Suppressor macrophage treated with lipopolysaccharide for 4 hours (primary cell): Measurements from ENCODE around the gene PRPF40B.
"Not testable (repeated sequence)": the region's sequence is repeated elsewhere in the genome, so short reads cannot be mapped to it uniquely, and the experiment has no call there.

ENCODE experiments used
- DNase-seq: peaks from one replicate; pipeline ENCODE4 v3.0.0-alpha.2; 2020

PRPF40B gene

DNA sequence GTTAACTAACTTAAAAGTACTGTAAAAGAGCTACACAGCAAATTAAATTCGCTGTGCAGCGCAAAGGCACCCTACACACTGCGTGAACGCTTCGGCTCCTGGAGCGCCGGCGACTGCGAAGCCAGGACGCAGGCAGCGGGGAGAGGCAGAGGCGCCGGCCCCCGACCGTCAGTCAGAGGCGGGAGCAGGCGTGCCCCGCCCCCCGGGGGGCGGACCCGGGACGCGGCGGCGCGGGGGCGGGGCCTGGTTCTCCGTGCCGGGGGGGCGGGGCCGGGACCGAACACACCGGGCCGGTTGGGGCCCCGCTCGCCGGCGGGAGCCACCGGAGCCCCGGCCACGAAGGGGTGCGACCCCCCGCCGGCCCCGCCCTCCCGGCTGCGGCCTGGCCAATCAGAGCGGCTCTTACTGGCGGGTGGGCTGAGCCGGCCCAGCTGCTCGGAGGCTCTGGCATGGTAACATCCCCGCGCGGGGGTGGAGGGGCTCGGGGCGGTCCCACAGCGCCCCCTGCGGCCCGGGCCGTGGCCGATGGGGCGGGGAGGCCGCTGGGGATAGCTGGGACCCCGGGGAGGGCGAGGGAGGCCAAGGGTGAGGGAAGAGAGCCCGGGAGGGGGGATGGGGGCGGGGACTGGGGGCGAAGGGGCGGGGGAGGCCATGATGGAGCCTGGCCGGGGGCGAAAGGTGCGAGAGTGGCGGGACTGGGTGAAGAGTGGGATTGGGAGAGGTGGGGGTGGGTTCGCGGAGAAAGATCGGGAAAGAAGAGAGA, at the start of gene PRPF40B:
PRPF40B (plus strand) TSS at position 420 of the 763 bp plus-strand sequence; CDS start at position 450, 30 bp downstream.
- peak; percentile 88 for DNase-seq

DNA sequence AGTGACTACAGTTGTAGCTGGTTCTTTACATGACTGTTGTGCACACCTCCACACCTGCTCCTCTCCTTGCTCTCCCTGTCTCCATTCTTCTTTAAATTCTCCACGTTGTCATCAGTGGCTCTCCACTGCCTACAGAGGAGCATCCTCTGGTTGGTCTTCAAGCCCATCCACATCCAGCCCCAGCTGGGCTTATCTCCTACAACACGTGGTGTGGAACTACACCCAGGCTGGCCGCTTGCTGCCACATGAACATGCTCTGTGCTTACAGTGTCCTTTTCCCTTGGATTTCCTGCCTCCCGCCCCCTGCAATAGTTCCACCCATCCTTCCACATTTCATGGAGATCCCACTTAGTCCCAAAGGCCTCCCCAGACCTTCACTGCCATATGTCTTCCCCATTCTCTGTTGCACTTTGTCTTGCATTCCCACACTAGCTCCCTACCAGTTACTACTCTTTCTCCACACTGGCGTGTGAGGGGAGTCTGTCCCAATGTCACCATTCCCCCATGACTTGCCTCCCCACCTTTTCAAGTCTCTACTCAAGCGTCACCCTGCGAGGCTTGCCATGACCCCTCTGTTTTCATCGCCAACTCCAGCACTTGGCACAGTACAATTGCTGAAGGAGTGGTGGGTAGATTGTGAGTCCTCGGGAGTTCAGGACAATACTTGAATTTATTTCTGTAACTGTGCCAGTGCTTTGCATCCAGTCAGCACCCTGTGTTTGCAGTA, 45.6 kb upstream of the PRPF40B start:
- no peak for DNase-seq

DNA sequence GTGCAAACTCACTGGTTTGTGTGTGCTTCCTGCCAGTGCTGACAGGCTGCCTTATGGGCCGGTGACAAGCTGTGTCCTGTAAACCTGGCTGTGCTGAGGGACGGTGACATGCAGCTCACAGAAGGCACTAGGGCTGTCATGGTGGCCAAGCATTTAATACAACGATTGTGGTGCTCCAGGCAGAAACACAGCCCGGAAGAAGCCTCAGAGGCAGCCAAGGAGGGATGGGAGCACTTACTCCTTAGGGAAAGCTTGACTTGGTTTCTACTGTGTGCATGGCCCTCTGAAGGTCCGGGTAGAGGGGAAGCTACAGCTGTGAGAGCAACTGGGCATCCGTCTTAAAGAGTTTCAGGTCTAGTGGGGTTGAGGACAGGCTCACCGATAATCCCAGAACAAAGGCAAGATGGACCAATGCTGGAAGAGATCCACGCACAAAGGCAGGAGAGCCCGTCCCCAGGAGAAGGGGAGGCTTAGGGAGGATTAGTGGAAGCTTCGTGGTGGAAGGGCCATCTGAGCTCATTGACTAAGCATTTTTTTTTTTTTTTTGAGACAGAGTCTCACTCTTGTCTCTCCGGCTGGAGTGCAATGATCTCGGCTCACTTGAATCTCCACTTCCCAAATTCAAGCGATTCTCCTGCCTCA, 44.8 kb upstream of the PRPF40B start:
- no peak for DNase-seq

DNA sequence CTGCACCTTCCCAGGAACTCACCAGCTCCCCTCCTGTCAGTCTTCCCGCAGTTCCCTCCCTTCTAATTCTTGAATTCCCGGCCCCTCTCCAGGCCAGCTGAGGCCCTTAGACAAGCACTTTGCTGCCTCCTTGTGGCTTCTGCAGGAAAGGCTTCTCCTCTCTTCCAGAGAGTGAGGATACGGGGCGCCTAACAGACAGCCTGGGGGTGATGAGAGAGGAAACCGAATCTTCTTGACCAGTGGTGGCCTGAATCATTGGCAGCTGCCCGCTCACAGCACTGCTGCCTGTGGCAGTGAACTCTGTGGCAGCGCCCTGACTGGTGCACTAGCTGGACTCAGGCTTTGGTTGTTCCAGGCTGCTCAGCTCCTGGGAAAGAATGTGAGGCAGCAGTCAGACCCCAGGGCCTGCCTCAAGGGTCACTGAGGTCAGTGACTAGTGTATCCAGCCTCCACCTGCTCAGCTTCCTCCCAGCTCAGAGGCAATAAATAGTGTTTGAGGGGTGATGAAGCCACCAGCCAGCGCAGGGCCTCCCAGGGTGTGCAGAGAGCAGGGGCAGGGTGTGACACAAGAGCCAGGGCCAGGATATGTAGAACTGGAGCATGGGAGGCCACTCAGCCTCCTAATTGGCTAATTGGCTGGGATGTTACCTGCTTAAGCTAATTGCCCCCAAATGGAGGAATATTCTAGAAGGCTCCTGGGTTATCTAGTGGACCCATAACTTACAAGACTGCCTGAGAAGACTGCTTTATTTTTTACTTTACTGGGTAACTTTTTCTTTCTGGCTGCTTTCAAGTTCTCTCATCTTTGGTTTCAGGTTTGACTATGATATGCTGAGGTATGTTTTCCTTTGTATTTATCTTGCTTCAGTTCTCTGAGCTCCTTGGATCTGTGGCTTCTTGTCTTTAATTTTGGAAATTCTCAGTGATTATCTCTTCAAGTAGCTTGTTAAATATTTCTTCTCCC, 42.5 kb upstream of the PRPF40B start:
- DNase-seq = peak; percentile 71

DNA sequence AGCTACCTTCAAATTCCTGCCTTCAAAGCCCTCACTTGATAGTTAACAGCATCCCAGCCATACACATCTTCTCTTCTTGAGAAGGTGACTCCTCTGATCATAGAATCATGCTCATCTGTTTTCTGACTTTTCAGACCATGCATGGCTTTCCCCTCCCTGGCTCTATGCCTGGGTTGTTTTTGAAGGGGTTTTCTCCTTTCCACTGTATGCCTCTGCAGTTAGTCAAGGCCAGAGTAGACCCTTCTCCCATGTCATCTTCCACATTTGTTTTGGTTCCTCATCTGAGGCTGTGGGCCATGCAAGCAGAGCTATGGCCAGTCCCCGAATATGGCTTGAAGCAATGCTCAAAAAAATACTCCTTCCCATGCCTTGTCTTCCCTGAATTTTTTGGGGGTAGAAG, 41.2 kb upstream of the PRPF40B start:
- DNase-seq = no peak

DNA sequence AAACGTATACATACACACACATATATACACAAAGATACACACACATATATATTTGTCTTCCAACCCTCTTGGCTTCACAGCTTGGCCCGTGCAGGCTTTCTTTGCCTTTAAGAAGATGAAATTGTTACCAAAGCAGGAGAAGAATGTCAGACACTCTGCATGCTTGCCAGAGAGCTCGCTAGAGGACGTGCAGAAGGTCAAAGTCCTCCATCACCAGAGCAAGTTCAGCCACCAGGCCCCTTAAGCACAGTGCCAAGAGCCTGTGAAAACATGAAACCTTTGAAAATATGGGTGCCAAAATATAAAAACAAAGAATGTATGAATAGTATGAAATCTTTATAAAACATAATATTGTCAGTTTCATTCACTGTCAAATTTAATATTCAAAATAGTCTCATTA, 40.5 kb upstream of the PRPF40B start:
- no peak for DNase-seq

DNA sequence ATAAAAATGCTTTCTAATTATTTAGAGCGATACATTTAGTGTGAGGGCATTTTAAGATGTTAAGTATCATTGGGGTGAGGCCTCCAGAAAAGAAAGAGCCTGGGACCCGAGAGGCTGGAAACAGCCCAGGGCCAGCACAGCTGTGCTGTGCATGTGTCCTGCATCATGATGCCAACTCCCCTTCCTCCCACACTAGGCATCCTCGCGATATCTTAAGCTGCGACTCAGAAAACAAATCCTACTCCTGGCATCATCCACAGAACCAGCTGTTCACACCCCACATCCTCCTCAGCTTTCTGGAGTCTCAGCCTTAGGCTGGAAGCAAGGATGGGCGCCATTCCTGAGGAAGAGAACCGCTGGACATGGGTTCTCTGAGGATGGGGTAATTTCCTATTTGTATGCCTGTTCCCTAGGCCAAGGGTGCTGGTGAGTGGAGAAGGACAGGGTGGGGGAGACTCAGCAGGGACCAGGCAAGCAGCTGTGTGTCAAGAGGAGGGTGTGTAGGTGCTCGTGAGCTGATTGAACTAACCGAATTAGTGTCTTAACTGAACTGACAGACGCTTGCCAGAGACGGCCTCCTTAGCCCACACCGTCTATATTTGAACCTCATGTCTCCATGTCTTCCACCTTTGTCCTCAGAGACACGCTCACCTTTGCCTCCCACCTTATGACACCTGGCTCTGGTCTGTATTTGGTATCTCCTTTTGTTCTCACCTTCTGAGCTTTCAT, 39.8 kb upstream of the PRPF40B start:
- DNase-seq = no peak

DNA sequence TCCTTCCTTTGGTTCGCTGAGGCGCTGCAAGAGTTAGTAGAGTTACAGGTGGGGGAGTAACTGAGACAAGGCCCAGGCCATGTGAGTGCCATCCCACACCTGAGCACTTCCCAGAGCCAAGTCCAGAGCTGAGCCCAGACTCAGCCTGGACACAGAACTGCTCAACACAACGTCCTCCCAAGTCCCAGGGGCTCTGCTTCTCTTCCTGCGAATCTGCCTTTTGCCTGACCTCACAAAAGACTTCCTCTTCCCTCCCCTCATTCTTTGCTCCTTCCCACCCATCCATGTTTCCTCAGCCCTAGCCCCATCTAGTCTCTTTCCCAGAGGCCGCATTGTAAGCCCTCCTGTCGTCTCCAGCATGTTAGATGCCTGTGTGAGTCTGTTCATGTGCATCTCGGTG, 38.8 kb upstream of the PRPF40B start:
- DNase-seq = no peak

DNA sequence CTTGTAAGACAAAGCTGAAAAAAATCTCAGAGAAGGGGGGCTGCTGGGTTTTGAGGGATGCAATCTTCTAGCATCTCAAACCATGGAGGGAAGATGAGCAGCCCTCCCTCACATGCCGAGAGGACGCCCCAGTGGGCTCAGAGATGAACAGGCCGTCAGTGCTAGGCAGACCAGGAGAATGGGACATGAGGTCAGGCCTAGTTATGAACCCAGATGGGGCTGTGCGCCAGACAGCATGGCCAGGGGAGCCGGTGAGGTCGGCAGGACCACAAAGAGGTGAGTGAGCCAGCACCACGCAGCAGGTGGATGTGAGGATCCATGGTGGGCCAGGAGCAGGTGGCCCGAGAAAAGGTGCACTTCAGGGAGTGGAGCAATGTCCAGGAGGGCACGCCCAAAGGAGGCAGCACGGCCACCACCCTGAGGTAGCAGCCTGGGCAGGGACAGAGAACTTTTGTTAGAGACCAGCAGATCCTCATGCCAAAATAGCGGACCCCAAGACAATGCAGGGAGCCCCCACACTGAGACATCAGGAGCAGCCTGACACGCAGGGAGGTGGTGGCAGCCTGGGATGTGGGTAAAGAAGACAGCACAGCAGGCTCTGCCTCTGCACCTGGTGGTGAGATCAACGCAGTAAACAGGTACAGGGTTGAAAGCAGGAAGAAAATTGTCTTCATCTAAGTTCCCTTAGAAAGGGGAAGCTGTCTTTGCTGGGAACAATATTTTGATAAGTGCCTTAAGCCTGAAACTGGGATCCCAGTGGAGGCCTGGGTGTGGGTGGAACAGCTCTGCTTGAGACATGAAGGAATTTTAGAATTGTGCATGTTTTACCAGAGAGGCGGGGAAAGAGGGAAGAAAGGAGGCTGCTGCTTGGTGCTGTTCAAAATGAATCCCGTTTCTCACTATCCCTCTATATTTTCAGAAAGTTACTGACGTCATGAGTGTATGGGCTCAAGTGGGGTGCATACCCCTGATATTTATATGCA, 37.6 kb upstream of the PRPF40B start:
- DNase-seq = no peak

DNA sequence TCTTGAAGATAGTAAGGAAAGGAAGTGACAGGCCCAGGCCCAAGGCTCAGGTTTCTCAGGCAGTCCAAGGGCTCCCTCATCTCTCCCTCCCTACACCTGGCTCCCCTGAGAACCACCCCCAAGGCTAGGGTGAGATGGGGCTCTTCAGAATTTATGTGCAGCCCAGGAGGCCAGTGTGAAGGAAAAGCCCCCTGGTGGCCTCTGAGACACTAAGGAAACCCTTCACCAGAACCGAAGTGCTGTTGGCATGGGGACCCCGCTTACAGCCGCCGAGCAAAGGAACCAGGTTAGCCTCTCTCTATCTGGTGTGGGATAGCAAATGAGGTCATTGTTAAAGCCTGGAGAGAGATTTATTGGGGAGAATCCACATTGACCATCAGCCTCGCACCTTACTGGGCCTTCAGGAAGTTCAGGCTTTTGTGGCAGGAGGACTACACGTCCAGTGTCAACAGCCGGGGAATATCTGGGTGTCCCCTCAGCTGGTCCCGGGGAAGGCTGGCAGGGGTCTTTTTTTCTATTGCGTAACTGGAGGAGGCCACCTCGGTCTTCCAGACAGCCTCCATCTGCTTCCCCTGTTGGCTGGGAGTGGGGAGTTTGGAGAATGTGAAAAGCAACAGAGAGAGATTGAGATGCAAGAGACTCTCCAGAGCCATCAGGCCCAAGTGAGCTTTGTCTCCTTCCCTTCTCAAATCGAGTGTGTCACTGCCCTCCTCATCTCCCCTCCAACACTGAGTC, 36.0 kb upstream of the PRPF40B start:
- DNase-seq = no peak

DNA sequence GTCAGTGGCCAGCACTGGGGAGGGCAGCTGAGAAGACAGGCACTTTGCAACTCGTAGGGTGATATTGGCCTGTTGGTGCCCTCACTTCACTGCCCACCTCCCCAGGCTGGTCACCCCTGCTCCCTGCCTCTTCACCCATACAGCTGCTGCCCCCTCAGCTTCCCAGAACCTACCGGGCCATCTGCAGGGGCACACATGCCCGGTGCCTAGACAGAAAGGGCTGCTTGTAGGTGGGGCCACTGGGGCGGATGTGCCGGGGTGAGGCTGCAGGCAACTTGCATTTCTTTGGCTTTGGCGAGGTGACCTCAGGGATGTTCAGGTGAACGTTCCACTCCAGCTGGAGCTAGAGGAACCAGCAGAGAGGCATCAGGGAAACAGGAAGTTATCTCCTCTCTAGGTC, 35.1 kb upstream of the PRPF40B start:
- no peak for DNase-seq

DNA sequence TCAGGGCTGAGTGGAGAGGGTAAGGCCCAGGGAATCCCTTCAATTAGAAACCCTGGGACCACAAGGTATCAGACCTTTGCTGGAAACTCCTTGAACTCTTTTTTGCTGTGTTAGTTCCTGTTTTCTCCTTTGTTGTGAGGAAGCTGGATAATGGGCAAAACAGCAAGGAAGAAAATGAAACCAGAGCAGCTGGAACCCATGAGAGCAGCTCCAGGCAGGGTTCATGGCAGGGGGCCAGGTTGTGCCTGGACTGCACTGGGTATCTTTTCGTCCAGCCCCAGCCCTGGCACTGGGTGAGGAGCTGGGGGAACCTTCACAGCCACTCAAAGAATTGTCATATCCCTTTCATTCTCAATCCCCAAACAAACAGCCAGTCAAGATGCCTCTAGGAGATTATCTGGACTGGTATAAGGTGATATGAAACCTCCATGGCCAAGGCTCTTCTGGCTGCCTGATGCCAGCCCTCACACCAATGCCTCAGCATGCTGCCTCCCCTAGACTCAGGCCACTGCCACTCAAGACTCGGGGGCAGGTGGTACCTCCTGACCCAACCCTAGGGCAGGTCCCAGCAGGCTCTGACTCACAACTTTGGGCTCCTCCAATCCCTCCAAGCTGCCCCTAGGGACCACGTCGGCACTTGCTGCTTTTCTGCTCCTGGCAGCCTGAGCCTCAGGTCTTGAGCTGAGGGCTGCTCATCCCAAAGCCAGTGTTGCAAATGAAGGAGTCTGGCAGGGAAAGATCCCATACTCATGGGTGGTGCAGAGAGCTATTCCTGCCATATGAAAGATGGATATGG, 34.4 kb upstream of the PRPF40B start:
- peak; percentile 54 for DNase-seq

DNA sequence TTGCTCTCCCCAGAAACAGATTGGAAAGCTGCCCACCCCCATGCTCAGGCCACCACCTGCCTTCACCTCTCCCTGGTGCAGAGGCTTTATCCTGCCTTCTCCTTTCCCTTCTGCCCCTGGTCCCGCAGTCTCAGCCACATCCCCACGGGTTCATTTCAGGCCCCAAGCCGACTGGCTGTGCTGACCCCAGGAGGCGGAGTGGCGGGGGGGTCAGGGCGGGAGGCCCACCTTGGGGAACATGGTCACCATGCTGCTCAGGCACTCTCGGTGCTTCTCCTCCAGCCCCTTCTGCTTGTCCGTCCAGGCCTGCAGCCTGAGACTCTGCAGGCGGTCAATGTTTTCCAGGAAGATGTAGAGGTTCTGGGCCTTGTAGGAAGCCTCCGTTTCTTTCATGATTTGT, 24.8 kb upstream of the PRPF40B start:
- no peak for DNase-seq

DNA sequence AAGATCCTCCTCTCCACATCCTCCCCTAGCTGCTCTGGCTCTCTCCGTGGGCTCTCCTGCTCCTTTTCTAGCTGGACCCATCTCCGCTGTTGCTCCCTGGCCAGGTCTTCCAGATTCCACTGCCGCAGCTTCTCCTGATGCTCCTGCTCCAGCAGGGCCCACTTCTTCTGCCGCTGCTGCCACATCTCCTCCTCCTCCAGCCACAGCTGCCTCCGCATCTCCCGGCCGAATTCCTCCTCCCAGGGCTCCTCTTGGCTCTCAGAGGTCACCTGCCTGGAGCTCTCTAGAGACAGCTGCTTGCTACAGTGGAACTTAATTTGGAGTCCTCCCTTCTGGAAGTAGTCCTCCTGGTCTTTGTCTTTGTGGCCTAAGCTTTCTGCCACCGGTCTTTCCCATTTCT, 23.4 kb upstream of the PRPF40B start:
- no peak for DNase-seq

DNA sequence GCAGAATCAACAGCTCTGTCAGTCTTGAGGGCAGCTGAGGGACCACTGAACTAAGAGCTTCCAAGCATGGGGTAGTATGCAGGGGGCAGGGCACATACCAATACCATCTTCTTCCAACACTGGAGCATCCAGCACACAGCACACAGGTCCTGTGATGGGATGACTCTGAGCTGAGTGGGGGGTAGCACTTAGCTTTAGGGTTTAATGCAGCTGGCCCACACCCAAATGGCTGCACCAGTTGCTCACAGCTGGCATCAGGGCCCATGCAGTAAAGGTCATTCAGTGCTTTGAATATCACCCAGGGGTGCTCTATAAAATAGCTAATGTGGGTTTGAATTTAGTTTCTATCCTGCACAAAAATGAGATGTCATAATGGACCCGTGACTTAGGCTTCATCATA, 19.6 kb upstream of the PRPF40B start:
- no peak for DNase-seq

DNA sequence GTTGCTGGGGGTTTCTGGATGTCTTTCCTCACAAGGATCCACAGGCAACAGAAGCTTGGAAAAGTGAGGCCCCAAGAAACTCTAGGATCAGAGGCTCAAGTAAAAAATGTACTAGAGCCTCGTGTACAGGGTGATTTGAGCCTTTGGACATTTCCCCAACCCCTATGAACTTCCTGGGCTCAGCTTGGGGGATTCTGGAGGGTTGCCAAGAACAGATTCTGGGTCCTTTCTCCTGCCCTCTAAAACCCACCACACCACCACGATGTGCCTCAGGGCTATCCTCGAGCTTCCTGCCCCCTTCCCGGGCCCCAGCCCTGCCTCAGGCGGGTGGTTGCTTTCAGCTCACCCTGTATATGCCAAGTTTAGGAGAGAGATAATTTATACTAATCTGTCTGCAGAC, 18.5 kb upstream of the PRPF40B start:
- no peak for DNase-seq

DNA sequence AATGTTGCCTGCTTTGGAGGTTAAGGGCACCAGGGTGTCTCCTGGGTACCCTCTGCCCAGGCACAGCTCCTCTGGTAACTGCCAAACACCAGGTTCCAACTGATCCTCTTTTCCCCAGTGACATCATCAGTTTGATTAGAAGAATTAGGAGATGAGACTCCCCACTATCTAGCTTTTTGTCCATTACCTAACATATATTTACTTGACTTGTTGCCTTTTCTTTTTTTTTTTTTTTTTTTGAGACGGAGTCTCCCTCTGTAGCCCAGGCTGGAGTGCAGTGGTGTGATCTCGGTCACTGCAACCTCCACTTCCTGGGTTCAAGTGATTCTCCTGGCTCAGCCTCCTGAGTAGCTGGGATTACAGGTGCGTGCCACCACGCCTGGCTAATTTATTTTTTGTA, 17.8 kb upstream of the PRPF40B start, which contains the start of gene FAM186B:
FAM186B (minus strand) TSS at position 101 of the 400 bp plus-strand sequence. CDS start 162 bp downstream, outside the sequence.
- not testable (repeated sequence) for DNase-seq

DNA sequence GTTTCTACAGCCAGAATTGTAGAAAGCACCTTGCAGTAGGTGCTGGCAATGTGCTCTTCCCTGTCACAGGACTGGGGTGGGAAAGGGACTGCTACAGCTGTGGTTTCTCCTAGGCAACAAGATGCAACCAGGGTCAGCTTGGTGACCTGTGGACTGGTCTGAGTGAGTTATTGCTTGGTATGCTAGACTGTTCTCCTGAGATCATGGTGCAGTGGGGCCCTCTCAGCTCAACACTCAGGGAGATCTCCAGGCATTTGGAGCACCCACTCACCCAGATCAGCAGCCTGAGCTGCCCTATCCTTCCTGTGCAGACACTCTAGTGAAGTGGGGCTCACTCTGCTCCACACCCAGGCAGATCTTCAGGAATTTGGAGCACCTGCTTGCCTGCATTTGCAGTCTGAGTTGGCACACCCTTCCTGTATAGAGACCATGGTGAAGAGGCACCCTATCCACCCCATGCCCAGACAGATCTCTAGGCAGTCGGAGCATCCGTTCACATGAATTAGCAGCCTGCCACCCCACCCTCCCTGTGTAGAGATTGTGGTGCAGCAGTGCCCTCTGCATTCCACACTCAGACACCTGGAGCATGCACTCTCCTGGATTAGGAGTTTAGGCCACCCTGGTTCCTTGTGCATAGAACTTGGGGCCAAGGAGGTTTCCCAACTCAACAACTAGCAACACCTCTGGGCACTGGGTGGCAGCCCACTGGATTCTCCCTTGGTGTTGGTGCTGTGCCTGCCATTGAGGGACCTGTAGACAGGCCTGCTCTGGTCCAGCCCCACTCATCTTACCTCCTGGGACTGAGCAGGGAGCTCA, 14.1 kb upstream of the PRPF40B start:
- no peak for DNase-seq
